Liver (tissue), 9 donors: ENCODE data around the gene WLS. TPM values are rescaled to one million over a fixed set of nuclear protein-coding genes. Genes with fewer than 3 reads are reported as not detected.

ENCODE experiments used
- DNase-seq: peaks from one replicate; pipeline ENCODE4 v3.0.0-alpha.2; 2017; ENCODE audit warnings: low spot score
- H3K27ac ChIP-seq, 2 donors: one replicate each; pipeline ENCODE4 v1.7.0; 2013; ENCODE audit warnings: inconsistent platforms in 2 of 2, low read length in 2 of 2, control low read depth in 1 of 2, low read depth in 1 of 2, mild to moderate bottlenecking in 1 of 2
- H3K27me3 ChIP-seq, 4 donors: one replicate each; pipeline versions ENCODE4 v1.6.1 to v1.7.0; 2013; ENCODE audit warnings: low read length in 3 of 4, inconsistent platforms in 1 of 4, mild to moderate bottlenecking in 1 of 4, moderate library complexity in 1 of 4; ENCODE audit not compliant: control insufficient read depth in 4 of 4, insufficient read depth in 4 of 4
- H3K36me3 ChIP-seq, 4 donors: one replicate each; pipeline versions ENCODE4 v1.6.1 to v1.7.0; 2013; ENCODE audit warnings: low read length in 3 of 4, mild to moderate bottlenecking in 3 of 4, low read depth in 1 of 4, moderate library complexity in 1 of 4; ENCODE audit not compliant: control insufficient read depth in 4 of 4, insufficient read depth in 3 of 4
- H3K4me1 ChIP-seq, 4 donors: one replicate each; pipeline versions ENCODE4 v1.6.1 to v1.7.0; 2013; ENCODE audit warnings: low read length in 3 of 4, mild to moderate bottlenecking in 3 of 4, moderate library complexity in 1 of 4; ENCODE audit not compliant: control insufficient read depth in 4 of 4, insufficient read depth in 4 of 4
- H3K4me3 ChIP-seq, 3 donors: one replicate each; pipeline versions ENCODE4 v1.6.1 to v1.7.0; 2013; ENCODE audit warnings: low read length in 3 of 3, control low read depth in 1 of 3, low read depth in 1 of 3, mild to moderate bottlenecking in 1 of 3
- H3K9ac ChIP-seq, 2 donors: one replicate each; pipeline ENCODE4 v1.7.0; 2013; ENCODE audit warnings: low read length in 2 of 2, mild to moderate bottlenecking in 2 of 2, moderate library complexity in 2 of 2, control low read depth in 1 of 2, low read depth in 1 of 2
- H3K9me3 ChIP-seq, 4 donors: one replicate each; pipeline versions ENCODE4 v1.6.1 to v1.7.0; 2013; ENCODE audit warnings: low read length in 3 of 4; ENCODE audit not compliant: control insufficient read depth in 4 of 4
- EGR1 ChIP-seq, 2 donors: IDR thresholded peaks; 2 replicates each; pipeline ENCODE4 v1.6.1; 2016 to 2018; ENCODE audit warnings: antibody characterized with exemption in 2 of 2, low read depth in 2 of 2
- FOXA1 ChIP-seq: IDR thresholded peaks from 2 replicates; pipeline ENCODE4 v1.6.1; 2016; ENCODE audit warnings: antibody characterized with exemption
- FOXA2 ChIP-seq: IDR thresholded peaks from 2 replicates; pipeline ENCODE4 v1.6.1; 2016; ENCODE audit warnings: antibody characterized with exemption
- GABPA ChIP-seq, 2 donors: IDR thresholded peaks in 1 of 2; conservative IDR thresholded peaks in 1 of 2; 2 replicates each; pipeline ENCODE4 v1.6.1; 2016; ENCODE audit warnings: antibody characterized with exemption in 2 of 2, mild to moderate bottlenecking in 1 of 2, moderate library complexity in 1 of 2
- HNF4A ChIP-seq, 2 donors: conservative IDR thresholded peaks; 2 replicates each; pipeline ENCODE4 v1.6.1; 2016; ENCODE audit warnings: antibody characterized with exemption in 2 of 2, mild to moderate bottlenecking in 2 of 2
- HNF4G ChIP-seq: IDR thresholded peaks from 2 replicates; pipeline ENCODE4 v1.6.1; 2016; ENCODE audit warnings: antibody characterized with exemption
- JUND ChIP-seq, 2 donors: IDR thresholded peaks; 2 replicates each; pipeline ENCODE4 v1.6.1; 2016; ENCODE audit warnings: antibody characterized with exemption in 2 of 2
- NR2F2 ChIP-seq: IDR thresholded peaks from 2 replicates; pipeline ENCODE4 v1.6.1; 2016; ENCODE audit warnings: antibody characterized with exemption
- RAD21 ChIP-seq, 2 donors: IDR thresholded peaks; 2 replicates each; pipeline ENCODE4 v1.6.1; 2016; ENCODE audit warnings: antibody characterized with exemption in 2 of 2, mild to moderate bottlenecking in 2 of 2
- RXRA ChIP-seq, 2 donors: IDR thresholded peaks; 2 replicates each; pipeline ENCODE4 v1.6.1; 2017 to 2018; ENCODE audit warnings: antibody characterized with exemption in 2 of 2, mild to moderate bottlenecking in 1 of 2
- SP1 ChIP-seq: IDR thresholded peaks from 2 replicates; pipeline ENCODE4 v1.6.1; 2018; ENCODE audit warnings: antibody characterized with exemption, mild to moderate bottlenecking
- TAF1 ChIP-seq: conservative IDR thresholded peaks from 2 replicates; pipeline ENCODE4 v1.6.1; 2016; ENCODE audit warnings: antibody characterized with exemption, mild to moderate bottlenecking
- WGBS: extraction: QIAGEN DNeasy Blood & Tissue Kit; methylation state at CpG from one replicate; pipeline ENCODE4 v1.1.7; 2013; 5-methylcytosine and 5-hydroxymethylcytosine counted together
- polyA plus RNA-seq, 2 donors: library from polyadenylated mRNA; stranded (reverse) in 1 of 2; unstranded in 1 of 2; fragments of 200-250 nt in 1 of 2; fragments of >200 nt in 1 of 2; fragmentation: Nextera tagmentation in 1 of 2; extraction: Ambion mirVana in 1 of 2; gene quantifications; one replicate each; pipeline versions ENCODE4 v1.2.1 to v1.2.3, GENCODE V29; 2013 to 2015
- total RNA-seq, 2 donors: library from RNA; depleted of rRNA; stranded (reverse); fragments of >200 nt; gene quantifications; one replicate each; pipeline ENCODE4 v1.2.3, GENCODE V29; 2014
- TF ChIP-seq, protein P1 (sequence below): IDR thresholded peaks from 2 replicates; pipeline ENCODE4 v1.6.1; 2016; ENCODE audit warnings: antibody characterized with exemption, mild to moderate bottlenecking
- TF ChIP-seq, protein P2 (sequence below): IDR thresholded peaks from 2 replicates; pipeline ENCODE4 v1.6.1; 2016; ENCODE audit warnings: antibody characterized with exemption
- TF ChIP-seq, protein P3 (sequence below): fragments of 150-350 bp; IDR thresholded peaks from 2 replicates; pipeline ENCODE4 v1.5.1; 2017; ENCODE audit warnings: improper control_type of control experiment, low read depth, low read length; ENCODE audit not compliant: missing input control
- donor health status: healthy.
- donor health status: healthy.
- donor health status: healthy.
- donor health status: healthy.
- donor health status: healthy.

Gene WLS
- total and polyA plus RNA-seq, 4 donors, result 3.2 to 12.5 (median 7.7) TPM

DNA sequence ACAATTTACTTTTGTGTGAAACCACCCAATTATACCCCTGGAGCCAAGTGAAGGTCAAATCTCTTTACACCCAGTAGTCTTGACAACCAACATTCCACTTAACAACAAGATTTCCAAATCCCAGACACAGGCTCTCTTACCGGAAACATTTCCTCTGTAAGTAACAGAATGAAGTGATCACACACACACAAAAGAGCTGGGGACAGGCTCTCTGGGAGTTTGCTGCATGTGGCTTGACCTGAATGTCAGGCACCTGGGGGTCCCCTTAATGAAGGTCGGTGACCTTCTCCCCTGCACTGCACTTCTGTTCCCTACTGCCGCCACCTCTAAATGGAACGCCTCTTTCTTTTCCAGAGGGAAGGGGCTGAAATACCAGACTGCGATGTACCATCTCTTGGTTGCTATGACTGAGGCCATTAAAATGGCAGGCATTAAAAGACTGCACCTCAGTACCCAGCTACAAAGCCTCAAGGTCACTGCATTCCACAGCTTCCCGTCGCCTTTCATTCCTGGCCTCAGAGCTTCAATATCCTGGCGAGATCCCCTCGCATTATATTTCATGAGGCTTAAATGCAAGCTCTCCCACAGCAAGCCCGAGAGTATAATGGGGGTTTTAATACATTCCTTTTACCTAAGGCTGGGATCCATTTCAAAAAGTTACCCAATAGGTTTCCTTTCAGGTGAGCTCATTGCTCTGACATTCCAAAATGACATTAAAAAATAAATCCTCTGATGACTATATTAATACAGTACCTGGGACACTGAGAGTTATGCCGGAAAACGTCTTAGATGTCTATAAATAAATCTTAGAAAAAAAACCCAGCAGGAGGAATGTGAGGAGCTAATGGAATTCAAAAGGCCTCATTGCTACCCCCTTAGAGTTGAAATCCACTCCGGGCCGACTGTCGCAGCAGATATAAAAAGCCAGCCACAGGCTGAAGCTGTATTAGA lies 91.0 kb downstream of the WLS start:
- Histone ChIP-seq H3K27me3 (no peaks in the 10 kb centered on the region), H3K9me3 (no peaks in the 10 kb centered on the region), H3K36me3 (no peaks in the 10 kb centered on the region), H3K27ac (peak overlapping the region in 1 of 2 donors; percentile 10), H3K4me1 (peaks cover 11 to 33% (median 27%) of the 10 kb centered on the region in 4 donors), H3K4me3 (no peak overlapping the region), H3K9ac (no peak overlapping the region)
- no peak for DNase-seq
- 86% methylated on average over 15 of the region's 15 CpGs for WGBS
- no peak for TF ChIP-seq HNF4G
- TF ChIP-seq NR2F2, result peak; percentile 71

DNA sequence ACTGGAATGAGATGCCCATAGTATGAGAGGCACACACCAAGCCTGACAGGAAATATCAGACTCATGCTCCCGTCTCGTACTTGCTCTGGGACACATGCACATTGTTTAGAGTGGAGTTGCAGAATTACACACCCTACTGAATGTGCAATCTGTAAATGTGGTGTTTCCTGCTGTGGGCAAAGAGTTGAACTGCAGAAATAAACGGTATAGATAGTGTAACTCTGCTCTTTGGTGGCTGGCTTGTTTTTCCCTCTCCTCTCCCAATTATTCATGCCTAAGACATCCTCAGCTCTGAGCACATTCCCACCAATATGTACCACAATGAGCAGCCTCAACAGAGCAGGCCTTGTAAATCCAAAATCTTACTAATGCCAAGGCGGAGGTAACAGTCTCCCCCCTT lies 91.8 kb downstream of the WLS start:
- H3K27ac ChIP-seq, result no peak overlapping the region
- H3K9ac ChIP-seq, result no peak overlapping the region
- 75% methylated on average over 4 of the region's 4 CpGs for WGBS
- TF ChIP-seq, protein P1, sequence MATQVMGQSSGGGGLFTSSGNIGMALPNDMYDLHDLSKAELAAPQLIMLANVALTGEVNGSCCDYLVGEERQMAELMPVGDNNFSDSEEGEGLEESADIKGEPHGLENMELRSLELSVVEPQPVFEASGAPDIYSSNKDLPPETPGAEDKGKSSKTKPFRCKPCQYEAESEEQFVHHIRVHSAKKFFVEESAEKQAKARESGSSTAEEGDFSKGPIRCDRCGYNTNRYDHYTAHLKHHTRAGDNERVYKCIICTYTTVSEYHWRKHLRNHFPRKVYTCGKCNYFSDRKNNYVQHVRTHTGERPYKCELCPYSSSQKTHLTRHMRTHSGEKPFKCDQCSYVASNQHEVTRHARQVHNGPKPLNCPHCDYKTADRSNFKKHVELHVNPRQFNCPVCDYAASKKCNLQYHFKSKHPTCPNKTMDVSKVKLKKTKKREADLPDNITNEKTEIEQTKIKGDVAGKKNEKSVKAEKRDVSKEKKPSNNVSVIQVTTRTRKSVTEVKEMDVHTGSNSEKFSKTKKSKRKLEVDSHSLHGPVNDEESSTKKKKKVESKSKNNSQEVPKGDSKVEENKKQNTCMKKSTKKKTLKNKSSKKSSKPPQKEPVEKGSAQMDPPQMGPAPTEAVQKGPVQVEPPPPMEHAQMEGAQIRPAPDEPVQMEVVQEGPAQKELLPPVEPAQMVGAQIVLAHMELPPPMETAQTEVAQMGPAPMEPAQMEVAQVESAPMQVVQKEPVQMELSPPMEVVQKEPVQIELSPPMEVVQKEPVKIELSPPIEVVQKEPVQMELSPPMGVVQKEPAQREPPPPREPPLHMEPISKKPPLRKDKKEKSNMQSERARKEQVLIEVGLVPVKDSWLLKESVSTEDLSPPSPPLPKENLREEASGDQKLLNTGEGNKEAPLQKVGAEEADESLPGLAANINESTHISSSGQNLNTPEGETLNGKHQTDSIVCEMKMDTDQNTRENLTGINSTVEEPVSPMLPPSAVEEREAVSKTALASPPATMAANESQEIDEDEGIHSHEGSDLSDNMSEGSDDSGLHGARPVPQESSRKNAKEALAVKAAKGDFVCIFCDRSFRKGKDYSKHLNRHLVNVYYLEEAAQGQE, result no peak
- TF ChIP-seq HNF4G (no peak), GABPA (IDR thresholded peaks at IDR 0.05 in 1 of 2, conservative IDR thresholded peaks at IDR 0.05 in 1 of 2) (no peak), TAF1 (no peak), EGR1 (IDR thresholded peaks at IDR 0.05; ENCODE audit: low read depth in 2 of 2) (no peak), HNF4A (conservative IDR thresholded peaks at IDR 0.05) (no peak), RAD21 (IDR thresholded peaks at IDR 0.05) (no peak), JUND (IDR thresholded peaks at IDR 0.05) (no peak), NR2F2 (no peak), FOXA1 (no peak), RXRA (IDR thresholded peaks at IDR 0.05) (no peak), FOXA2 (no peak), SP1 (no peak)
- TF ChIP-seq, protein P2, sequence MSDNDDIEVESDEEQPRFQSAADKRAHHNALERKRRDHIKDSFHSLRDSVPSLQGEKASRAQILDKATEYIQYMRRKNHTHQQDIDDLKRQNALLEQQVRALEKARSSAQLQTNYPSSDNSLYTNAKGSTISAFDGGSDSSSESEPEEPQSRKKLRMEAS, result no peak
- TF ChIP-seq, protein P3, sequence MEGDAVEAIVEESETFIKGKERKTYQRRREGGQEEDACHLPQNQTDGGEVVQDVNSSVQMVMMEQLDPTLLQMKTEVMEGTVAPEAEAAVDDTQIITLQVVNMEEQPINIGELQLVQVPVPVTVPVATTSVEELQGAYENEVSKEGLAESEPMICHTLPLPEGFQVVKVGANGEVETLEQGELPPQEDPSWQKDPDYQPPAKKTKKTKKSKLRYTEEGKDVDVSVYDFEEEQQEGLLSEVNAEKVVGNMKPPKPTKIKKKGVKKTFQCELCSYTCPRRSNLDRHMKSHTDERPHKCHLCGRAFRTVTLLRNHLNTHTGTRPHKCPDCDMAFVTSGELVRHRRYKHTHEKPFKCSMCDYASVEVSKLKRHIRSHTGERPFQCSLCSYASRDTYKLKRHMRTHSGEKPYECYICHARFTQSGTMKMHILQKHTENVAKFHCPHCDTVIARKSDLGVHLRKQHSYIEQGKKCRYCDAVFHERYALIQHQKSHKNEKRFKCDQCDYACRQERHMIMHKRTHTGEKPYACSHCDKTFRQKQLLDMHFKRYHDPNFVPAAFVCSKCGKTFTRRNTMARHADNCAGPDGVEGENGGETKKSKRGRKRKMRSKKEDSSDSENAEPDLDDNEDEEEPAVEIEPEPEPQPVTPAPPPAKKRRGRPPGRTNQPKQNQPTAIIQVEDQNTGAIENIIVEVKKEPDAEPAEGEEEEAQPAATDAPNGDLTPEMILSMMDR, result no peak
- no peak for DNase-seq
- peaks cover 11 to 27% (median 24%) of the 10 kb centered on the region in 4 donors for H3K4me1 ChIP-seq
- H3K4me3 ChIP-seq, result no peak overlapping the region
- no peaks in the 10 kb centered on the region for H3K9me3 ChIP-seq
- H3K36me3 ChIP-seq, result no peaks in the 10 kb centered on the region
- H3K27me3 ChIP-seq, result no peaks in the 10 kb centered on the region
